ENCODE results near the gene FOXO3. TPM values are rescaled to one million over a fixed set of nuclear protein-coding genes. Genes with fewer than 3 reads are reported as not detected.
A peak's percentile ranks its signal among the peaks of the same experiment; 100 is the strongest.

Gene FOXO3
- total RNA-seq, 4 donors from 2014 or later = 29.9 to 66.1 (median 59.1) TPM

DNA sequence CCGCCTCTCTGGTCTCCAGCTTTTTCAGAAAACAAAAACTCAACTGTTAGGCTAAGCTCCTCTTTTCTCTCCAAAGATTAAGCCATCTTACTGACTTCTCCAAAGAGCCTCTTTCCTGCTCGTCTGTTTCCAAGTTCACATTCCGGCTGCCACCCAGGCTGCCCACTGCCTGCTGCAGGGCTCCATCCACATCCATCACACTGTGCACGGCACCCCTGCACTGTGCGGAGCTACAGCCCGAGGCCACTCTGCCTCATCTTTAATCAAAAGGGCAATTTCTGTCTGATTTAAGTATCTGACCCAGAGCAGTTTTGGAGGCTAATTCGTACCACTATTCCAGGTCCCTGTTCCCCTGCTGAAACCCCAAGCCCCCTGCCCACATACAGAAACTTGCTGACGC lies 145.9 kb downstream of the FOXO3 start:
- Histone ChIP-seq H3K36me3 (no peaks in the 10 kb centered on the region), H3K4me1 (peaks cover 0 to 7% (median 0%) of the 10 kb centered on the region in 4 donors), H3K27ac (no peak overlapping the region), H3K27me3 (no peaks in the 10 kb centered on the region), H3K4me3 (no peak overlapping the region), H3K9me3 (peaks cover 14 to 15% of the 10 kb centered on the region in 2 donors)
- WGBS, 2 donors (ENCODE audit: low coverage in 1 of 2) = 94% methylated on average over 5 to 8 of the region's 8 CpGs
- DNase-seq = no peak
- in situ Hi-C loops (cut with MboI; ENCODE audit: low pct_ligation_motif_present in 1 of 4, low pct_unique_long_range_greater_than_20kb in 1 of 4, low sequenced_read_pairs in 3 of 4) (no loop called here), intact Hi-C loops (cut with DNase I; ENCODE audit: low total_unique reads) (no loop called here)
- no peak for TF ChIP-seq POLR2AphosphoS5 (IDR thresholded peaks at IDR 0.05)

GRCh38 chr6:108707328-108707976 lies 146.7 kb downstream of the FOXO3 start:
- 64 to 66% methylated on average over 6 to 8 of the region's 8 CpGs for WGBS, 2 donors (ENCODE audit: low coverage in 1 of 2)
- H3K27ac ChIP-seq = no peak overlapping the region
- no peaks in the 10 kb centered on the region for H3K36me3 ChIP-seq
- no peak overlapping the region for H3K4me3 ChIP-seq
- peaks cover 7% of the 10 kb centered on the region in 2 donors for H3K9me3 ChIP-seq
- DNase-seq = peak; percentile 24
- no peak for TF ChIP-seq POLR2A (IDR thresholded peaks at IDR 0.05)
- TF ChIP-seq POLR2AphosphoS5 (IDR thresholded peaks at IDR 0.05) = no peak
- TF ChIP-seq CTCF (IDR thresholded peaks at IDR 0.05) = no peak
- no peak for TF ChIP-seq EP300 (IDR thresholded peaks at IDR 0.05; ENCODE audit: low read depth)
- H3K27me3 ChIP-seq = no peaks in the 10 kb centered on the region
- H3K4me1 ChIP-seq = peaks cover 0 to 7% (median 2%) of the 10 kb centered on the region in 4 donors
- intact Hi-C loops (cut with DNase I; ENCODE audit: low total_unique reads) = no loop called here
- in situ Hi-C loops (cut with MboI; ENCODE audit: low pct_ligation_motif_present in 1 of 4, low pct_unique_long_range_greater_than_20kb in 1 of 4, low sequenced_read_pairs in 3 of 4) = no loop called here

DNA sequence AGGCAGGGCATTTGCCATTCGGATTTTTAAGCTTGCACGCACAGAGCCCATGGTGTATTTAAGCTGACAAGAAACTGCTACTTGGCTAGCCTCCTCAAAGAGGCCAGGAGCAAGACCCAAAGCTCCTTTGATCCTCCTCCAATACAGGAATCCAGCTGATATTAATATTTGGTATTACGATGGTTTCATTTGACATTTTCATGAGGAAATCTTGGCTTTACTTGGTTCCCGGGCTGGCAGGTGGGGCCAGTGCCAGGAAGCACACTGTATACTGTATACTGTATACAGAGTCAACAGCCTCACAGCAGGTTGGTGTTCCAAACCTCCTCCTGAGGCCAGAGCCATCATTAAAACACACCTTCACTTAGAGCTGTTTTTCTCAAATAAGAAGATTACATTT lies 149.3 kb downstream of the FOXO3 start:
- Histone ChIP-seq H3K4me1 (peaks cover 0 to 19% (median 3%) of the 10 kb centered on the region in 4 donors), H3K27me3 (no peaks in the 10 kb centered on the region), H3K27ac (peak overlapping the region in 3 of 4 donors; percentile 35 to 67 (median 48)), H3K9me3 (no peaks in the 10 kb centered on the region), H3K4me3 (no peak overlapping the region), H3K36me3 (no peaks in the 10 kb centered on the region)
- no peak for DNase-seq
- in situ Hi-C loops (cut with MboI; ENCODE audit: low pct_ligation_motif_present in 1 of 4, low pct_unique_long_range_greater_than_20kb in 1 of 4, low sequenced_read_pairs in 3 of 4) (no loop called here), intact Hi-C loops (cut with DNase I; ENCODE audit: low total_unique reads) (no loop called here)
- TF ChIP-seq CTCF (IDR thresholded peaks at IDR 0.05) = no peak
- TF ChIP-seq POLR2A (IDR thresholded peaks at IDR 0.05) = no peak
- TF ChIP-seq EP300 (IDR thresholded peaks at IDR 0.05; ENCODE audit: low read depth) = no peak
- TF ChIP-seq POLR2AphosphoS5 (IDR thresholded peaks at IDR 0.05) = peak in 1 of 3 donors; percentile 47
- WGBS, 2 donors (ENCODE audit: low coverage in 1 of 2) = 69% methylated on average over 4 of the region's 4 CpGs; no CpG with 5 or more reads in 1 of the 2 donors

- H3K27me3 ChIP-seq = no peaks in the 10 kb centered on the region
- H3K4me3 ChIP-seq = no peak overlapping the region
- no peaks in the 10 kb centered on the region for H3K9me3 ChIP-seq
- in situ Hi-C loops (cut with MboI; ENCODE audit: low pct_ligation_motif_present in 1 of 4, low pct_unique_long_range_greater_than_20kb in 1 of 4, low sequenced_read_pairs in 3 of 4) (no loop called here), intact Hi-C loops (cut with DNase I; ENCODE audit: low total_unique reads) (no loop called here)
- 71% methylated on average over 7 of the region's 7 CpGs; no CpG with 5 or more reads in 1 of the 2 donors for WGBS, 2 donors (ENCODE audit: low coverage in 1 of 2)
- TF ChIP-seq POLR2AphosphoS5 (IDR thresholded peaks at IDR 0.05) (no peak), CTCF (IDR thresholded peaks at IDR 0.05) (no peak), POLR2A (IDR thresholded peaks at IDR 0.05) (no peak), EP300 (IDR thresholded peaks at IDR 0.05; ENCODE audit: low read depth) (no peak)
- H3K27ac ChIP-seq = peak overlapping the region in 3 of 4 donors; percentile 35 to 67 (median 48)
- H3K4me1 ChIP-seq = peaks cover 0 to 19% (median 3%) of the 10 kb centered on the region in 4 donors
- no peaks in the 10 kb centered on the region for H3K36me3 ChIP-seq
- DNase-seq = no peak
These were observed 149.8 kb downstream of the FOXO3 start for GRCh38 chr6:108710551-108710950.
